Measurements from ENCODE around the gene TANGO2. TPM values are rescaled to one million over a fixed set of nuclear protein-coding genes. Genes with fewer than 3 reads are reported as not detected.

The TANGO2 gene, protein sequence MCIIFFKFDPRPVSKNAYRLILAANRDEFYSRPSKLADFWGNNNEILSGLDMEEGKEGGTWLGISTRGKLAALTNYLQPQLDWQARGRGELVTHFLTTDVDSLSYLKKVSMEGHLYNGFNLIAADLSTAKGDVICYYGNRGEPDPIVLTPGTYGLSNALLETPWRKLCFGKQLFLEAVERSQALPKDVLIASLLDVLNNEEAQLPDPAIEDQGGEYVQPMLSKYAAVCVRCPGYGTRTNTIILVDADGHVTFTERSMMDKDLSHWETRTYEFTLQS
- polyA plus RNA-seq (2012; rRNA removed) = 20.7 and 25.5 TPM in 2 replicates
- polyA plus RNA-seq (2012; cell fraction: cytosol; rRNA removed) = 10.1 and 15.9 TPM in 2 replicates
- 28.8 and 32.7 TPM in 2 replicates for polyA plus RNA-seq (2012; cell fraction: nucleus; rRNA removed)

DNA sequence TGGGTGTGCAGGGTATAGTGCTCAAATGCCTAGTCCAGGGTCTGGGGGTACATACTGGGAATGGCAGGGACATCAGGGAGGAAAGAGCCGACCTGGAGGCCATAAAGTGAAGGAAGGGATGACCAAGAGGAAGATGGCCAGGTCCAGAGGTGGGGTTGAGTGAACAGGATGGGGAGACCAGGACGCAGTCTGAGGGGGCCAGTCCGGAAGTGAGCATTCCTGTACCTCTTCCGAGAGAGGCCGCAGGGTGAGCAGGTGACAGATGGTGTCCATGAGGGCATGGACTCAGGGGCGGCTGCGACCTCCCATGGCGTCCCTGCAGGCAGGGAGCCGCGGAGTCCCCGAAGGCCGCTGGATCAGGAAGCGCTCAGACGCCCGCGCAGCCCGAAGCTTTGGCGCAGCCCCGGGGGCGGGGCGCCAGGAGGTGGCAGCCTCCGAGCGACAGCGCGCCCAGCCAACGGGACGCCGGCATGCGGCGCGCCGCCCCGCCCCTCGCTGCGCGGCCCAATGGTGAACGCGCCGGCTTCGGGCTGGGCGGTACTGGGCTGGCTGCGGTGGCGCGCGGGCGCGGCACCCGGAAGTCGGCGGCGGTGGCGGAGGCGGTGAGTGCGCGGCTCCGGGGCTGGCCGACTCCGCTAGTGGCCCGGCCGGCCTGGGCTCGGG lies at the start of gene TANGO2:
TANGO2 (plus strand) TSS at position 578 of the 663 bp plus-strand sequence. CDS start 15,689 bp downstream, outside the sequence.
- no peaks in the 10 kb centered on the region for H3K9me2 ChIP-seq
- H3K4me1 ChIP-seq (ENCODE audit: control insufficient read depth in 1 of 2, insufficient read depth in 2 of 2, low read depth in 1 of 2, low read length in 1 of 2) = peaks cover 0 to 31% of the 10 kb centered on the region in 2 experiments; a peak in 1 of 4 replicates
- no peaks in the 10 kb centered on the region for H3K27me3 ChIP-seq (ENCODE audit: insufficient read depth)
- no peaks in the 10 kb centered on the region for H3K36me3 ChIP-seq (replicated peaks in 1 of 2; ENCODE audit: control insufficient read depth in 1 of 2, insufficient read depth in 2 of 2, low read length in 1 of 2)
- POLR2A ChIA-PET = interaction anchor here (0.6 to 2.0 kb wide), 5 partner anchors 7 to 61 kb away, joined by 3 to 5 read pairs (median 3); no protein-coding TSS in a partner anchor
- peak within 1 kb of the TSS; percentile 76 for H2AFZ ChIP-seq (ENCODE audit: low read depth)
- H3F3A ChIP-seq (replicated peaks; ENCODE audit: insufficient read depth) = no peaks in the 10 kb centered on the region
- peak within 1 kb of the TSS; percentile 89 for H3K4me2 ChIP-seq
- peak; percentile 62 for TF ChIP-seq POLR2AphosphoS5 (IDR thresholded peaks at IDR 0.05; ENCODE audit: low read depth, low read length)
- TF ChIP-seq ELF1 (IDR thresholded peaks at IDR 0.05) = peak; percentile 69
- peak; percentile 48 for TF ChIP-seq TAF1 (IDR thresholded peaks at IDR 0.05; ENCODE audit: borderline replicate concordance, low read depth, low read length)
- TF ChIP-seq, protein P1, sequence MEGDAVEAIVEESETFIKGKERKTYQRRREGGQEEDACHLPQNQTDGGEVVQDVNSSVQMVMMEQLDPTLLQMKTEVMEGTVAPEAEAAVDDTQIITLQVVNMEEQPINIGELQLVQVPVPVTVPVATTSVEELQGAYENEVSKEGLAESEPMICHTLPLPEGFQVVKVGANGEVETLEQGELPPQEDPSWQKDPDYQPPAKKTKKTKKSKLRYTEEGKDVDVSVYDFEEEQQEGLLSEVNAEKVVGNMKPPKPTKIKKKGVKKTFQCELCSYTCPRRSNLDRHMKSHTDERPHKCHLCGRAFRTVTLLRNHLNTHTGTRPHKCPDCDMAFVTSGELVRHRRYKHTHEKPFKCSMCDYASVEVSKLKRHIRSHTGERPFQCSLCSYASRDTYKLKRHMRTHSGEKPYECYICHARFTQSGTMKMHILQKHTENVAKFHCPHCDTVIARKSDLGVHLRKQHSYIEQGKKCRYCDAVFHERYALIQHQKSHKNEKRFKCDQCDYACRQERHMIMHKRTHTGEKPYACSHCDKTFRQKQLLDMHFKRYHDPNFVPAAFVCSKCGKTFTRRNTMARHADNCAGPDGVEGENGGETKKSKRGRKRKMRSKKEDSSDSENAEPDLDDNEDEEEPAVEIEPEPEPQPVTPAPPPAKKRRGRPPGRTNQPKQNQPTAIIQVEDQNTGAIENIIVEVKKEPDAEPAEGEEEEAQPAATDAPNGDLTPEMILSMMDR (IDR thresholded peaks at IDR 0.05) = no peak
- TF ChIP-seq, protein P2, sequence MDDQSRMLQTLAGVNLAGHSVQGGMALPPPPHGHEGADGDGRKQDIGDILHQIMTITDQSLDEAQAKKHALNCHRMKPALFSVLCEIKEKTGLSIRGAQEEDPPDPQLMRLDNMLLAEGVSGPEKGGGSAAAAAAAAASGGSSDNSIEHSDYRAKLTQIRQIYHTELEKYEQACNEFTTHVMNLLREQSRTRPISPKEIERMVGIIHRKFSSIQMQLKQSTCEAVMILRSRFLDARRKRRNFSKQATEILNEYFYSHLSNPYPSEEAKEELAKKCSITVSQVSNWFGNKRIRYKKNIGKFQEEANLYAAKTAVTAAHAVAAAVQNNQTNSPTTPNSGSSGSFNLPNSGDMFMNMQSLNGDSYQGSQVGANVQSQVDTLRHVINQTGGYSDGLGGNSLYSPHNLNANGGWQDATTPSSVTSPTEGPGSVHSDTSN (IDR thresholded peaks at IDR 0.05) = peak; percentile 99
- no peak for TF ChIP-seq EP300 (IDR thresholded peaks at IDR 0.05; ENCODE audit: borderline replicate concordance in 1 of 2, low read depth in 1 of 2, low read length in 1 of 2)
- TF ChIP-seq NRF1 (IDR thresholded peaks at IDR 0.05; ENCODE audit: low read depth, low read length) = peak; percentile 66
- TF ChIP-seq CHD2 (IDR thresholded peaks at IDR 0.05; ENCODE audit: low read length, partially characterized antibody) = peak; percentile 76
- TF ChIP-seq FOXM1 (IDR thresholded peaks at IDR 0.05; ENCODE audit: low read depth) = no peak
- TF ChIP-seq SIN3A (IDR thresholded peaks at IDR 0.05; ENCODE audit: borderline replicate concordance, low read depth, low read length) = no peak
- TF ChIP-seq, protein P3, sequence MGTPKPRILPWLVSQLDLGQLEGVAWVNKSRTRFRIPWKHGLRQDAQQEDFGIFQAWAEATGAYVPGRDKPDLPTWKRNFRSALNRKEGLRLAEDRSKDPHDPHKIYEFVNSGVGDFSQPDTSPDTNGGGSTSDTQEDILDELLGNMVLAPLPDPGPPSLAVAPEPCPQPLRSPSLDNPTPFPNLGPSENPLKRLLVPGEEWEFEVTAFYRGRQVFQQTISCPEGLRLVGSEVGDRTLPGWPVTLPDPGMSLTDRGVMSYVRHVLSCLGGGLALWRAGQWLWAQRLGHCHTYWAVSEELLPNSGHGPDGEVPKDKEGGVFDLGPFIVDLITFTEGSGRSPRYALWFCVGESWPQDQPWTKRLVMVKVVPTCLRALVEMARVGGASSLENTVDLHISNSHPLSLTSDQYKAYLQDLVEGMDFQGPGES (IDR thresholded peaks at IDR 0.05; ENCODE audit: low read depth, low read length) = peak; percentile 77
- no peak for TF ChIP-seq RXRA (IDR thresholded peaks at IDR 0.05; ENCODE audit: borderline replicate concordance, low read depth)
- H3K9ac ChIP-seq = peak within 1 kb of the TSS; percentile 79
- H3K9me3 ChIP-seq = no peaks in the 10 kb centered on the region
- H3K27ac ChIP-seq (ENCODE audit: low read depth in 2 of 2, low read length in 1 of 2) = peak within 1 kb of the TSS; percentile 32 to 73; a peak in 2 of 4 replicates
- H3K4me3 ChIP-seq (ENCODE audit: low read depth in 2 of 2, low read length in 1 of 2) = peak within 1 kb of the TSS; percentile 90 to 96
- 0 out of 2 replicates have a peak, but pooled peaks cover 9% of the 10 kb centered on the region for H4K20me1 ChIP-seq (ENCODE audit: insufficient read depth)
- CTCF ChIA-PET = interaction anchor here (0.6 to 6.5 kb wide), 8 partner anchors 8 to 81 kb away, joined by 3 to 46 read pairs (median 5); no protein-coding TSS in a partner anchor
- DNase-seq = peak; percentile 99
- 10% methylated on average over 8 of the region's 61 CpGs for WGBS (ENCODE audit: low lambda C conversion rate)
- H3K79me2 ChIP-seq (ENCODE audit: insufficient read depth) = peaks cover 44% of the 10 kb centered on the region
